Epidermal melanocyte (primary cell): ENCODE data around the gene CD8B.
"Not testable (repeated sequence)": the region's sequence is repeated elsewhere in the genome, so short reads cannot be mapped to it uniquely, and the experiment has no call there.

Experiments
- DNase-seq: peaks from one replicate; pipeline ENCODE4 v3.0.0; 2011; ENCODE audit warnings: low spot score; ENCODE audit not compliant: insufficient read length

CD8B gene

GRCh38 chr2:86836915-86837695 lies 24.6 kb downstream of the CD8B start:
- not testable (repeated sequence) for DNase-seq

DNA sequence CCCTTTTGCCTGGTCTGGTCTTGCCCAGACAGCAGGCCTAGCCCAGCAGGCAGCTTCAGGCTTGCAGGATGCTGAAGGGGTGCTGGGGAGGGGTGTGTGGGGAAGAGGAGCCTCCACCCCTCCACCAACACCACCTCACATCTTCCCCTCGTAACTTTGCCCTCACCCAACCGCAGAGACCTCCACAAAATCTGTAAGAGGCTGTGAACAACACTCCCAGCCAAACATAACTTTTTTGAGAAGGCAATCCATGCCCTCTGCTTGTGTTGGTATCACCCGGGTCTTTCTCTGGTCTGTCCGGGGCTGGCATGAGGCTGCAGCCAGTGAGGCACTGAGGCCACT lies 26.2 kb downstream of the CD8B start:
- not testable (repeated sequence) for DNase-seq

DNA sequence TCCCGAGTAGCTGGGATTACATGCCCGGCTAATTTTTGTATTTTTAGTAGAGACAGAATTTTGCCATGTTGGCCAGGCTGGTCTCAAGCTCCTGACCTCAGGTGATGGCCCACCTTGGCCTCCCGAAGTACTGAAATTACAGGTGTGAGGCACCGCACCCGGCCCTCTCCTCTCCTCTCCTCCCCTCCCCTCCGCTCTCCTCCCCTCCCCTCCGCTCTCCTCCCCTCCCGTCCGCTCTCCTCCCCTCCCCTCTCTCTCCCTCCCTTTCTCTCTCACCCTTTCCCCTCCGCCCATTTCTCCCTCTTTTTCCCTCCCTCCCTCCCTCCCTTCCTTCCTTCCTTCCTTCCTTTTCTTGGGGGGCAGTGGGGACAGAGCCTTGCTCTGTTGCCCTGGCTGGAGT lies 28.4 kb downstream of the CD8B start:
- DNase-seq = no peak

DNA sequence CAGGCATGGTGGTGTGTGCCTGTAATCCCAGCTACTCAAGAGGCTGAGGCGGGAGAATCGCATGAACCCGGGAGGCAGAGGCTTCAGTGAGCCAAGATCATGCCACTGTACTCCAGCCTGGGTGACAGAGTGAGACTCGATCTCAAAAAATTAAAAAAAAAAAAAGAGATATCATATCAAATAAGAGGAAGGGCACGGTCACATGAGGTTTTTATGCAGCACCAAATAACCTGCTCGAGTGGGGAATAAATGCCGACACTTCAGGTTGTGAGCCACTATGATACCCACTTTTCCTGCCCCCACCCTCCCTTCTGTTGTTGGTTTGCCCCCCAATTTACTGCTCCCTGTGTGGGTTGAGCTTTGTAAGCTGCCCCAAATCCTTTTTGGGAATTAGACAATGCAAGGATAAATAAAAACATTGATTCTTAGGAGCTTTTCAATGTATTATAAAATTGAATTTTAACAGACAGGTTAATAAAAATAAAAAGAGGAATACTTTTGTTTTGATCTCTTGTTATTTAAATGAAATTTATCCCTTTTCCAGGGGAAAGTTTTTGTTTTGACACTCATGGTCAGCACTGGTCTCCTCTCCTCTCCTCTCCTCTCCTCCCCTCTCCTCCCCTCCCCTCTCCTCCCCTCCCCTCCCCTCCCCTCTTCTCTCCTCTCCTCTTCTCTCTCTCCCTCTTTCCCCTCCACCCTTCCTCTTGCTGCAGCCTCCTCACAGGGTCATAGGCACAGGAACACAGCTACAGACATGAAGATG lies 29.2 kb downstream of the CD8B start:
- DNase-seq = no peak

GRCh38 chr2:86831537-86831936 lies 30.1 kb downstream of the CD8B start:
- DNase-seq = no peak

GRCh38 chr2:86826951-86827350 lies 34.7 kb downstream of the CD8B start:
- no peak for DNase-seq

DNA sequence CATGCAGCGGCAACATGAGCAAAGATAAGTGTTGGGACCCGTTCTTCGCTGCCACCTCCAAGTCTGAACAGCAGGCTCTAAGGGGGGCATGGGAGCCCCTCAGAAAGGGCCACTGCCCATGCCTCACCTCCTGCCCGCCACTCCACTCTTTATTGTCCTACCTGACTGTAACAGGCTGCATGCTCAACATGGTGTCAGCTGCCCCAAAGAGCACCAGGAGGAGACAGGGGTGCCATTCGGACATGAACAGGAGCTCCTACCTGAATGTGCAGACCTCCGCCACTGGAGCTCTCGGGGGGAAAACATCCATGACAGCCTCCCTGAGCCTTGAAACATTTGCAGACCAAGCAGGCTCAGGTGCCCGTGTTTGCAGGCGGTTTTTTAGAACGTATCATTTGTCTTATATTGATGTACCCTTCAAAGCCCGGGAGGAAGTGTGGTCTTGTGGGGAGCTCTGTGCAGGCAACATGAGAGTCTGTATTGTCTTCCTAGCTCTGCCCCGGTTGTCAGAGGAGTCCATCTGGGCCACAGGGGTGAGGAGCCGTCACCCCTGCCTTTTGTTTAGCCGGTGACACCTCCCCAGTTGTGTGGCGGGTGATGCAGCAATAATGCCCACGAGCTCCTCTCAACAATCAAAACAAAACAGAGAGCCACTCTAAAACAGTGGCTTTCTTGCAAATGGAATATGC lies 35.8 kb downstream of the CD8B start:
- no peak for DNase-seq

- no peak for DNase-seq
Measured at GRCh38 chr2:86825036-86825692, 36.5 kb downstream of the CD8B start.

DNA sequence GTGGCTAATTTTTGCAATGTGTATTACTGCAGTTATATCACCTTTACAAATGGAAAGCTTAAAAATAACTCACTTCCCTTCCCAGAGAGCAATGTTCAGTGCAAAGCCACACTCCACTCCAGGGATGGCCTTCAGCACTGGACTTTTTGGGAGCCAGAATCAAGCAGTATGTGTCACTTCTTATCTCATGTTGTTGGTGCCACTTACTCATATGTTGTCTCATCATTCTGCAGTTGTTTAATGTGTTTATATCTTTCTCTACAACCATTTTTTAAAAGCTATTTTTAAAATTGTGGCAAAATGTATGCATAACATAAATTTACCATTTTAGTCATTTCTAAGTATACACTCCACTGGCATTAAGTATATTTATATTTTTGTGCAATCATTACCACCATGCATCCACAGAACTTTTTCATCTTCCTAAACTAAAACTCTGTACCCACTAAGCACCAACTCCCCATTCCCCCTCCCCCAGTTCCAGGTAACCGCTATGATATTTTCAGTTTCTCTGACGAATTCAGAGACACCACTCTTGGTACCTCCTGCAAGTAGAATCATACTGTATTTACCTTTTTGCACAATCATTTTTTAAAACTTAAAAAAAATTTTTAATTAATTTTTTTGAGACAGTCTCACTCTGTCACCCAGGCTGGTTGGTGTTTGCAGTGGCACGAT lies 38.9 kb downstream of the CD8B start:
- no peak for DNase-seq

- DNase-seq = no peak
Measured at GRCh38 chr2:86821842-86822241, 39.8 kb downstream of the CD8B start.

- DNase-seq = no peak
Measured at GRCh38 chr2:86821306-86821705, 40.4 kb downstream of the CD8B start.

GRCh38 chr2:86818957-86819356 lies 42.7 kb downstream of the CD8B start:
- no peak for DNase-seq

DNA sequence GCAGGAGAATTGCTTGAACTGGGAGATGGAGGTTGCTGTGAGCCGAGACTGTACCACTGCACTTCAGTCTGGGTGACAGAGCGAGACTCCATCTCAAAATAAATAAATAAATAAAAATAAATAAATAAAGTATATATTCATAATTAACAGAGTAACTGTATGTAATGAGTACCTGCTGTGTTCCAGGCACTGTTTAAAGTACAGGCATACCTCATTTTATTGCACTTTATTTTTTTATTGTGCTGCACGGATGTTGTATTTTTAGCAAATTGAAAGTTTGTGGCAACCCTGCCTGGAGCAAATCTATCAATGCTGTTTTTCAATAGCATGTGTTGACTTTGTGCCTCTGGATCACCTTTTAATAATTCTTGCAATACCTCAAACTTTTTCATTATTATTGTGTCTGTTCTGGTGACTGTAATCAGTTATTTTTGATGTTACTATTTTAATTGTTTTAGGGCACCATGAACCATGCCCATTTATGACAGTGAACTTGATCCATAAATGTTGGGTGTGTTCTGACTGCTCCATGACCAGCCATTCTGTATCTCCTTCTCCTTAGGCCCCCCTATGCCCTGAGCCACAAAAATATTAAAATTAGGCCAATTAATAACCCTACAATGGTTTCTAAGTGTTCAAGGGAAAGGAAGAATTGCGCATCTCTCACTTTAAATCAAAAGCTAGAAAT lies 43.4 kb downstream of the CD8B start:
- DNase-seq = no peak

- DNase-seq = no peak
Measured at GRCh38 chr2:86815611-86816010, 46.1 kb downstream of the CD8B start.

GRCh38 chr2:86809481-86810121 lies 52.1 kb downstream of the CD8B start:
- no peak for DNase-seq

GRCh38 chr2:86808315-86809161 lies 53.1 kb downstream of the CD8B start:
- DNase-seq = peak; percentile 93

GRCh38 chr2:86807468-86808275 lies 54.0 kb downstream of the CD8B start:
- peak; percentile 37 for DNase-seq

GRCh38 chr2:86807133-86807467 lies 54.6 kb downstream of the CD8B start:
- no peak for DNase-seq
